NCI-H82 (cell line): ENCODE results near the gene ABLIM3.

Source experiments
- DNase-seq: peaks from one replicate; lab custom pipeline; 2025; lab: John Stamatoyannopoulos, UW

Gene ABLIM3

DNA sequence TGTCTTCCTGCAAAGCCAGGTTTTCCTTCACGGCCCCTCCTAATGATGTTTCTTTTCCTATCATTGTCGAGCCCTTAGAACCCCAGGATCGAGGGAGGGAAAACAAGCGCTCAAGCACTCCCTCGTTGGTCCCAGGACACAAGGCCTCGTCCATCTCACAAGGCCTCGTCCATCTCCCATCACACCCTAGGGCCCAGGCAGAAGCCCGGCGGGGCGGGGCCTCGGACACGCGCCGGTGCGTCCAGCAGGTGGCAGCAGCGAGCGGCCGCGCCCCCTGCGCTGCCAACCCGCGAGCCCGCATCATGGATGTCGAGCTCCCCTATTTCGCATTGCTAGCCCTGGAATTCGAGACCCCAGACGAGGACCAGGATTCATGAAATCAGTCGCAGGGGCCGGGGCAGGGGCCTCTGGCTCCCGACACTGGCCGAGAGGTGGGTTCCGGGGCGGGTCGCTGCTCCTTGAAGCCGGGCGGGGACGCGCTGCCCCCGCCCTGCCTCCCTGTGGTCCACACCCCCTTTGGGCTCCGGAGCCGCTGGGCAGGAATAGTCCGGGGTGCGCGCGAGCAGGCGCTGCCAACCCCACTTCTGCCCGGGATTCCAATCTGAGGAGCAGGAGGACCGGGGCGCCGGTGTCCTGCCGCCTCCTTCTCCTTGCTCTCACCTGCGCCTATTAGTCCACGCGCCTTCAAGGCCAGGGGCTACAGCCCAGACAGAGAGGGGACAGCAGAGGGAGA, at the start of gene ABLIM3:
TSS of gene ABLIM3 (plus strand) at position 270 of the 733 bp plus-strand sequence. CDS start 603 bp downstream, outside the sequence.
- DNase-seq, result peak; percentile 69

DNA sequence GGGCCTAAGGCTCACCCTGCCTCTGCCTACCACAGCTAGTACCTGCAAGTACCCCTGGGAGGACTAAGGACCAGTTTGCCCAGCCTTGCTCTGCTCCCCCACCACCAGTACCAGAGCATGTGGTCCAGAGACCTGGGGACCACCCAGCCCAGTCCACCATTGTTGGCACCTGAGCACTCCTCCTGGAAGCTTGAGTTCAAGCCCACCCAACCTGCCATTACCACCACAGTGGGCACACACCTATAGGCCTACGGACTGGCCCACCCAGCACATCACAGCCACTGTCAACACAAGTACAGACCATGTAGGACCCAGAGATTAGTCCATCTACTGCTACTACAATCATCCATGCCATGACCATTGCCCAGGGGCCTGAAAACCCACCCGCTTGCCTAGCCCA, 47.7 kb upstream of the ABLIM3 start:
- no peak for DNase-seq

DNA sequence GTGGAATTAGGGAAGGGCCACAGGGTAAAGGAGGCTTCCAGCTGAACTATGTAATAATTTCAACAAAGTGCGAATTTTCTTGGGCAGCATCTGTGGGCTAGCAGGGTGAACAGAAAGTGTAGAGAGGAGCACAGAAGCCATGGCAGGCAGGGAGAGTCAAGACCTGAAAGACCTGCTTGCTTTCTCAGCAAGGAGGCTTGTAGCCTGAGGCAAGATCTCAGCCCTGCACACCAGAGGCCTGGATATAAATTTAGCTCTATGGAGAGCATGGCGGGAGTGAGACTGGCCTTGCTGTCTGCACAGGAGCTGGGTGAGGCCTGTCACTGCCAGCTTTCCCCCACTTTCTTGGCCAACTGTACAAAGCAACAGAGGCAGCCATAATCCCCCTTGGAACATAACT, 46.3 kb upstream of the ABLIM3 start:
- no peak for DNase-seq

DNA sequence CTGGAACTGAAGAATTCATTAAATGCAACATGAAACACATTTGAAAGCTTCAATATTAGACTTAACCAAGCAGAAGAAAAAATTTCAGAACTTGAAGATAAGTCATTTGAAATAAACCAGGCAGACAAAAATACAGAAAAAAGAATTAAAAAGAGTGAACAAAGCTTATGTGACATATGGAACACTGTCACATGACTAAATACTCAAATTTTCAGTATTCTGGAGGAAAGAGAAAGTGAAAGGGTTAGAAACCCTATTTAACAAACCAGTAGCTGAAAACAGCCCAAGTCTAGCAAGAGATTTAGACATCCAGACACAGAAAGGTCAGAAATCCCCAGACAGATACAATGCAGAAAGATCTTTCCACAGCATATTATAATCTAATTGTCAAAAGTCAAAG, 41.4 kb upstream of the ABLIM3 start:
- DNase-seq, result no peak

DNA sequence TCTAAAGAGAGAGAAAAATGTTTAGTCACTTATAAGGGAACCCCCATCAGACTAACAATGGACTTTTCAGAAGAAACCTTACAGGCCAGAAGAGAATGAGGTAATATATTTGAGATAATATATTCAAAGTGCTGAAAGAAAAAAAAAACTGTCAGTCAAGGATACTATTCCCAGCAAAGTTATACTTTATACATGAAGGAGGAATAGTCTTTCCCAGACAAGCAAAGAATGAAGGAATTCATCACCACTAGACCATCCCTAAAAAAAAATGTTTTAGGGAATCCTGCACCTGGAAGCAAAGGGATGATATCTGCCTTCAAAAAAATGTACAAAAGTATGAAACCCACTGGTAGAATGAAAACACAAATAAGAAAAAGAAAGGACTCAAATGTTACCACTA, 41.0 kb upstream of the ABLIM3 start:
- DNase-seq, result no peak

DNA sequence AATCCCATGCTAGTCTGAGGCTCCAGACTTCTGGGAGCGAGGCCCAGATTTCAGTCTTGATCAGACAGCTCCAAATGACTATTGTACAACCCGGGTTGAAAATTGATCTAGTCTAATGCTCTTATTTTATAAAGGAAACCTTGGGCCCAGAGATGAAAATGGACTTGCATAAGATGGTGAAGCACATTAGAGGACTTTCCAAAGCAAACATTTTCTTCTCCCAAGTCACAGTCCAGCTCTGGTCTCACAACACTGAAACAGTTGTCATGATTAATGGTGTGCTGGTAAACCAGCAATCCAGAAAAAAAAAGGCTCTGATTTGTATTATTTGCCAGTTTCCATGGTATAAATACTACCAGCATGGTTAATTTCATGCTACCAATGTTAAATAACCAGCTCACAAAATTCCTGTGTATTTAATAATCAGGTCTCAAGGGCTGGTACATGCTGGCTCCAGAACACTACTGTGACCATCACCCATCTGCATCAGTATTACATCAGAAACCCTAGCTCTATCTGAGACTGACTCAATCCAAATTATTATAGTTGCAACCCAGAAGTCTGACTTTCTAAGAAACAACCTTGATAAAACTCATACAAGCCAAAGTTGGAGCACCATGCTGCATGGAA, 32.5 kb upstream of the ABLIM3 start:
- no peak for DNase-seq

DNA sequence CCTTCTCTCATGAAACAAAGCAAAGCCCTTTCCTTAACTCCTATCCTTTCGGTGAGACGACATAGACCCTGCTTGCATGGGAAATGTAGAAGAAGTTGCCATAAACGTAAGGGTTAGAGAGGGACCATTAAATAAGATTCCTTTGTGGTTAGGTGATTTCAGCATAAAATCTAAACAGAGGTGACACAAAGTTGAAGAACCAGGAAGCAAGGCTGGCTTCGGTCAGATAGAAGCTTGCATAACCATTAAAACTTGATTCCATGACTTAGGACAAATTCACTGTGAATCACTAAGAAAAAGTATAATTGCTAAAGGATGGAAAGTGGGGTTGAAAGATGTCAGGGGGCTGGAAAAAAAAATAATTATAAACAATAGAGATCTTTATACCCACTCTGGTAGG, 30.9 kb upstream of the ABLIM3 start:
- DNase-seq, result no peak

DNA sequence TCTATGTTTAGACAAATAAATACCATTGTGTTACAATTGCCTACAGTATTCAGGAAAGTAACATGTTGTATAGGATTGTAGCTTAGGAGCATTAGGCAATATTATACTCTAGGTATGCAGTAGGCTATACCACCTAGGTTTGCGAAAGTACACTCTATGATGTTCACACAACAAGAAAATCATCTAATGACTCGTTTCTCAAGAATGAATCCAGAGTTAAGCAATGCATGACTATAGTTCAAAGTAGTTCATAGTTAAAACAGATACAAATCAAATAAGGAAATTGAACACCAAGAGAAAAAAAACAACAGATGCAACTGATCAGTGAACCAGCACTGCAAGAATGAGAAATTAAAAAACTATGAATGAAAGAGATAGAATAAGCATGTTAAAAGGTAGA, 27.6 kb upstream of the ABLIM3 start:
- no peak for DNase-seq

DNA sequence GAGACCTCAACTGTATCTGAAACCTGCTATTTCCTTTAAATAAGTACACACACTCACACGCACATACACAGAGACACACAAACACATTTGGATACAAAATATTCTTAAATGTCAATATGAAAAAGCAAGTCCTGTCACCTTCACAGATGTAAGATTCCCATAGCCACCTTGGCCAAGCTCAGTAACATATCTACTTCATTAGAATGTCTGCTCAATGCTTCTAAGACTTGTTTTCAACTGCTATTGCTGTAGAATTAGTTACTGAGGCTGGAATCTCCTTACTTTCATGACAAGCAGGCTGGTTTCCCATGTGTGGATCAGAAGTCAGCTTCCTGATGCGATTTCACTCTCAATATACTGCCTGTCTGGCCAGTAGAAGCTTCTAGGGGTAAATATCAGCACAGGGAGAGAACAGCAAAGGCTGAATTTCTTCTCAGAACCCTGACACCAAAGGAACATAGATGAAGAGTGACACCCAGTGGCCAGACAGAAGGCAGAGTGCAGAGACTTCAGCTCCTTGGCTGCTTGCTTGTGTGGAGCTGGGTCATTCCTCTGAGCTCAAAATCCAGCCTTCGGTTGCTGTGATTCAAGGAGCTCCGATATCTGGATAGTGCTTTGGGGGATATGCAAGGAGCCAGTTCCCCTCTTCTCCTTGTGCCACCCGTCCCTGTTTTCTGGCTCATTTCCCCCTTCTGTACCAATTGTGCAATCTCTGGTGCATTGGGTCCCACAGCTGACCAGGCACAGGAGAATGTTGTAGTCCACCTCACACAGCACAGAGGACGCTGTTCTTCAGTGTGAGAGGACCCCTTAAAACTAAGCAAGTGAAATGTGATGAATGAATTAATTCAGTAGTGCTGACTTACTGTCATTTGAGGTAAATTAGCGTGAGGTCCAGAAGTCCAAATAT, 26.6 kb upstream of the ABLIM3 start:
- DNase-seq, result peak; percentile 81

DNA sequence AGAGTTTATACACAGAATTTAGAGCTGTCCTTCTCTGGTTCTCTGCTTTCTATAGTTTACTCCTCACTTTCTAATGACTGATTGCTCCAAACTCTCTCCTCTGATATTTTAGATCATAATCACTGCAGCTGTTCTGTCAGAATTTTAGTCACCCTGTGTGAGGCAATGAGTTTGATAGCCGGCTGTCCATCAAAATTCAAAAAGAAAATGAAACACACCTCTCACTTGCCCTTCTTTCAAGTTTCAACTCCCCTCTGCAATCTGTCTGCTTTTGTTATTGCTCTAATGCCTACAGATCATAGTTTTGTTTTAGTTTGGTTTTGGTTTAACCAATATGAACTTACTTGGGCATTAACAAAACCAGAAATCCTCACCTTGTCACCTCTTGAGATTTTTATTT, 23.3 kb upstream of the ABLIM3 start:
- DNase-seq, result no peak

DNA sequence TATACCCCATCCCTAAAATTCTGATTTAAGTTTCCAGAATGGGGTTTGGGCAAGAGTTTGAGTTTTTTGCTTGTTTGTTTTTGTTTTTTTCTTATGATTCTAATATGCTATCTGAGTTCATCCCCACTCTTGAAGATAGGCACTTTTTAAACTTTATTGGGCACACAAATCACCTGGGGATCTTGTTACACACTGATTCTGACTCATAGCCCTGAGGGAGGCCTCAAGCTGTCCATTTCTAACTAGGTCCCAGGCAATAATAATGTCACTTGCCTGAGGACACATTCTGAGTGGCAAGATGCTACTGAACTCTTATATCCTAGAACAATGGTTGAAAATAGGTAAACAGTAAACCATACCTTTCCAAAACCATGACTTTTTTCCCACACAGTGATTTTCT, 22.8 kb upstream of the ABLIM3 start:
- DNase-seq, result no peak

DNA sequence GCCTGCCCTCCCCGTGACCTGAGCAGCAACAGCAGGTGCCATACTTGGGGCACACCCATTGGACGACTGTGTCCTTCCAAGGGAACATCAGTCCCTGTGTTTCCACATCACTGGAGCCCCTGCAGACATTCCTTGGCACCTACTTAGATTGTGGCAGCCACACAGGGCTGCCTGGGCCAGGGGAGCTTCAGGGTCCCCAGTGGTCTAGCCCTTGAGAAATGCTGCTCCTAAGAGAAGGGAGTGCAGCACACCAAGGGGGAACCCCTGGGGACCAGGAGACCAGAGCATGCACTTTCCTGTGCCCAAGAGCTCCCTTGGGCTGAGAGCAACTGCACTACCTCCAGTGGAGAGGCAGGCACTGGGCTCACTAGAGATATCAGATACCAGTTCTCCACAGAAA, 20.1 kb upstream of the ABLIM3 start:
- no peak for DNase-seq

DNA sequence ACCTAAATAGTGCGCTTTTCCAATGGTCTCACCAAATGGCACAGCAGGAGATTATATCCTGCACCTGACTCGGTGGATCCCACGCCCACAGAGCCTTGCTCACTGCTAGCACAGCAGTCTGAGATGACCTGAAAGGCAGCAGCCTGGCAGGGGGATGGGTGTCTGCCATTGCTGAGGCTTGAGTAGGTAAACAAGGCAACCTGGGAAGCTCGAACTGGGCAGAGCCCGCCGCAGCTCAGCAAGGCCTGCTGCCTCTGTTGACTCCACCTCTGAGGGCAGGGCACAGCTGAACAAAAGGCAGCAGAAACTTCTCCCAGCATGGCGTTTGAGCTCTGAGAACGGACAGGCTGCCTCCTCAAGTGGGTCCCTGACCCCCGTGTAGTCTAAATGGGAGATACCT, 18.1 kb upstream of the ABLIM3 start:
- DNase-seq, result no peak

DNA sequence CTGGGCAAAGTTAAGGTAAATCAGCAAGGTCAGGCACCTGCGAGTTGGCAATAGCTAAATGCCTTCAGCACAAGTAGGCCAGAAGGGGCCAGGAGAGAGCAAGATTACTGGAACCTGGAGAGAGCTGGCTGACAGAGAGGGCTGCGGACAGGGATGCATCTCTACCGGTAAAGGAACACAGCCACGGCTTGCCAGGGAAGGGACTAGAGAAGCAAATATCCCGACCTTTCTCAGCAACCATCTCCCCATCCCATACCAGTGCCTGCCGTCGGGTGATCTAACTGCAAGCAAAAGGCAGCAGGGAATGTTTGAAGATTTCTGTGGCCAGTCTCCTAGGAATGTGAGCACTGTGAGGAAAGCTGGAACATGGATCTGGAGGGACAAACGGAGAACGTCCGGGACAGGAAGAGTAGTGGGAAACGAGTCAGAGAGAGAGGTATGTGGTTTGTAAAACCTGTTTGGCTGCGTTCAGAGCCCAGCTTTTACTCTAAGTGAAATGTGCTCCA, 15.9 kb upstream of the ABLIM3 start:
- peak; percentile 46 for DNase-seq

DNA sequence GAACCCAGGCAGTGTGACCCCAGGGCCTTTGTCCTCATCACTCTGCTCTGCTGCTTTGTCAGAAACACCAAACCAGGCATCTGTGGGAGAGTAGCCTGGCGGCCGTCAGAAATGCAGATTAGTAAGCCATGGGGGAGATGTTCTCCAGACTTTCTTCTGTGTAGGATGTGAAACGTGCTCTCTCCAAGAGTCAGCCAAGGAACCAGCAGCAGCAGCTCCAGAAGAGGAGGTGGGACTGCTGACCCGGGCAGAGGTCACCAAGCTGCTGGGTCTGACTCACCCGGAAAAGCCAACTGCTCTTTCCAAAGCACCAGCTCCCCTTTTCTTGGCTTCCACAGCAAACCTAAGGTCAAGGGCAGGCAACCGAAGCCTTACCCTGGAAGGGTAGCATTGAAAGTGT, 14.4 kb upstream of the ABLIM3 start:
- no peak for DNase-seq

DNA sequence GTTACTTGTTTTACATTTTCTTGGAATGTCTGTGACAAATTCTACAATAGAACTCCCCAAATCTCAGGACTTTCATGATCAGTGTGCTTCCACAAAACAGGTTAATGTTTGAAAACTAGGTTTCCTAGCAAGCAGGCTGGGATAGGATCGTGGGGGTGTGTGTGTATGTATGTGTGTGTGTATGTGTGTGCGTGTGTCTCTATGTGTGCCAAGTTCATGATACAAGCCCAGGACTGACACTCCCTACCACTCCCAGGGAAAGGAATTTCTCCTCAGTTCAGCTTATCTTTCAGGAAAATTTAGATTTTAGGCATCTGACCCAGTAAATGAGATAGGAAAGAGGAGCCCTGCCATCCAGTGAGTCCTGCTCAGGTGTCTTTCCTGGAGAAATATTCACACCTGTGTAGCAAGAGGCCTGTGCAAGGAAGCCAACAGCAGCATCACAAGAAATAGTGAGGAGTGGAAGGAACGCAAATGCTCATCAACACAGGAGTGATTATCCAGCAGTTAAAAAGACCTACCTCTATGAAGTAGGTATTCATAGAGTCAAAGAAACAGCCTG, 13.8 kb upstream of the ABLIM3 start:
- no peak for DNase-seq

DNA sequence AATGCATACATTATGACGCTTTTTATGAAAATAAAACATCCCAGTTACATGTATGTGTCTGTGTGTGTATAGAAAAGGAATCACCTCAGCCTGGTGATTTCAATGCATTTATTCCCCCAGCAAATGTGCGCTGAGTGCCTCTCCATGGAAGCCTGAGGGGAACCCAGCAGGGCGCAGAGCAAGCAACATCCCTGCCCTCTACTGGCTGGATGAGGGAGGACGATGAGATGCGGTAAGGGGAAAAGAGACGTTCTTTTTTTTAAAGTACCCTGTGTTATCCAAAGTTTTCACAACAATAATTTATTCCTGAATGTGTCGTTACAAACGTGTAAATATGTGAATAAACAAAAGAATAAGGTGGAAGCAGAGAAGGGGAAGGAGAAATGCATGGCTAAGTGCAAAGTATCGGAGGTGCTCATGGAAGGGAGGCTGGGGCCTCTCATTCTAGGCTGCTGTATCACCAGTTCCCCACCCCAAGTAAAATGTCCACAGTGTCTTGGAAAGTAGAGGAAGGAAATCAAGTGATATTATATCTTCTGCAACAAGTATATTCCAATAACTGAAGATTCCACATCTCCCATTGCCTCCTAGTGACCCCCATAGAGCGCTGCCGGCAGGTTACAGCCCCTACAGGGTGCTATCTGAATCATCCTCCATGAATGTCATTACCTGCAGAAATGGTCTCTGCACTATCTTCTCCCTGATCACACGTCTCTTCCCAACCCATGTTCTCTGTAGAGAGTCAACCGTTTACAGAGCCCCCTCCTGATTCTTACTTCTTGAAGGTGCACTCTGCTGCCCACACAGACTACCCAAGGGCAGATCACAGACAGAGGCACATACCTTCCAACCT, 13.0 kb upstream of the ABLIM3 start:
- DNase-seq, result peak; percentile 60

DNA sequence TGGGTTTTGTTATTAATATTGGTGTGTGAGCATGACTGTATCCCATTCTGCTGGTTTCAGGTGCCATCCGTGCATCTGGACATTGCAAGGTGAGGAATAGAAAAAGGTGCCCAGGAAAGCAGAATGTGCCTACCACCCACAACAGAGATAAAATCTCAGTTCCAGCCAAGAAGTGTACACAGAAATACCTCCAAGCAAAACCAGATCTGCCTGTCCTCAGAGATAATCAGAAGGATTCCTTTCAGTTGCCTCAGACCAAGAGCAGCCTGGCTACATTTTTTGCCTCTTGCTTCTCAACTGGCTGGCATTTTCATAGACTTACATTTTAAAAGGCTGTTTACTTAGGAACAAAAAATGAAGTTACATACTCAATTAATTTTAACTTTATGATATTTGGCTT, 12.1 kb upstream of the ABLIM3 start:
- no peak for DNase-seq

DNA sequence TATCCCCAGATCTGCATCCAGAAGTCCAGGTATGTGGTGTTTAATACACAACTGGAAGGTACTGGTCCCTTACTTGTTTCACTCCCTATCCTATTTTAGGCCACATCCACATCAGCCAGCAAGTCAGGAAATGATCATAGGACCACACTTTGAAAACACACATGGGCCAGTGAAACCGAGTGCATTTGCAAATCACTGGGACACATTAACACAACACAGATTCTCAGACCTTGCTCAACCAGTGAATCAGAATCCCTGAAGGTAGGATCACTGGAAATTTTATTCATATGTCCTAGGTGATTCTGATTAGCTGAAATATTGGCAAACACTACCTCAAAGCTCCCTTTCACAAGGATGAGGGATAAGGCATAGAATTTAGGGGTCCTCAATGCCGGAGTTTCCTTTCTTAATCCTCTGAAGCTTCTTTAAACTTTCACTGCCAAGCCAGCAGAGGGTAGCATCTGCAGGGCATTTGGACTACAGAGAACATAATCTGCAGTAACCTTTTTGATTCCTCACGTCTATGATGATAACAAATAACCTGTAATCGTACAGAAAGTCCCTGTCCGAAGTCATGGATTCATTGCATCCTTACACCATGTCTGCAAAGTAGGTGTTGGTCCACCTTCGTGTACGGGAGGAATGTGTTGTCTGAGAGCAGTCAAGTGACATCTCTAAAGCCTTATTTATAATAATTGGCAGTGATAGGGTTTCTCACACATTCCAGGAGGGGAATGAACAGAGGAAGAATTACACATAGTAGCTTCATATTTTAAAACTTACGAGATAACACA, 11.0 kb upstream of the ABLIM3 start:
- peak; percentile 51 for DNase-seq

DNA sequence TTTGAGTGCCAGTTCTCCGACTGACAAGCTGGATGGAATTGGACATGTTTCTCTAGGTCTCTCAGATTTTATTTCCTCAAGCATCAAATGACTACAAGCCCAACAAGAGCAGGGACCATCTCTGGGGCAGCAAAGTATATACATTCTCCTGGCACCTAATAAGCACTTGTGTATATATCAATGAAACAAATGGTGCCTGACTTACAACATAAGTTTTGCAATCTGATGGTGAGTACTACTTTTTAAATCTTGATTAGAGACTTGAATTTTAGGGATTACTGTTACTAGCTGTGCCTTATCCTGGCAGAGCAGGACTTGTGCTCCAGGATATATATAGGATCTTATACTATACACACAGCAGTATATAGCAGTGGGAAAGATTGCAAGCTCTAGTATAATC, 8.8 kb upstream of the ABLIM3 start:
- DNase-seq, result no peak
